ENCODE data around the gene PSAP.

DNA sequence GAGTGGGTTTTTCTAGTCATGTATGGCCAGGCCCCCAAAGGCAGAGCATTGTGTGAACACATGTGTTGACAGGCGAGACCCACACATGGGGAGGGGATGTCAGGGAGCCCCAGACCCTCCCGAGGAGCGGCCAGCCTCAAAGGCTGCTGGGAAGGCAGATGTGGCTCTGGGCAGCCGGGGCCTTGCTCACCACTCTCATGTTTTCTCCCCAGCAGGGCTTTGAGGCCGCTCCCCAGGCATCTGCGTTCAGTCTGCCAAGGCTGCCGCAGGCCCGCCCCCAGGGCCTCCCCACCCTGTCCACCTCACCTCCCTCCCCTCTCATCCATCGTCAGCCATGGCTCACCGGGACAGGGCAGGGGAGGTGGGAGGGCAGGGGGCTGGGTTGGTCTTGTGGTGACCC, 61.2 kb downstream of the PSAP start:
- TF ChIP-seq, protein P1, sequence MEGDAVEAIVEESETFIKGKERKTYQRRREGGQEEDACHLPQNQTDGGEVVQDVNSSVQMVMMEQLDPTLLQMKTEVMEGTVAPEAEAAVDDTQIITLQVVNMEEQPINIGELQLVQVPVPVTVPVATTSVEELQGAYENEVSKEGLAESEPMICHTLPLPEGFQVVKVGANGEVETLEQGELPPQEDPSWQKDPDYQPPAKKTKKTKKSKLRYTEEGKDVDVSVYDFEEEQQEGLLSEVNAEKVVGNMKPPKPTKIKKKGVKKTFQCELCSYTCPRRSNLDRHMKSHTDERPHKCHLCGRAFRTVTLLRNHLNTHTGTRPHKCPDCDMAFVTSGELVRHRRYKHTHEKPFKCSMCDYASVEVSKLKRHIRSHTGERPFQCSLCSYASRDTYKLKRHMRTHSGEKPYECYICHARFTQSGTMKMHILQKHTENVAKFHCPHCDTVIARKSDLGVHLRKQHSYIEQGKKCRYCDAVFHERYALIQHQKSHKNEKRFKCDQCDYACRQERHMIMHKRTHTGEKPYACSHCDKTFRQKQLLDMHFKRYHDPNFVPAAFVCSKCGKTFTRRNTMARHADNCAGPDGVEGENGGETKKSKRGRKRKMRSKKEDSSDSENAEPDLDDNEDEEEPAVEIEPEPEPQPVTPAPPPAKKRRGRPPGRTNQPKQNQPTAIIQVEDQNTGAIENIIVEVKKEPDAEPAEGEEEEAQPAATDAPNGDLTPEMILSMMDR (conservative IDR thresholded peaks at IDR 0.05; ENCODE audit: low read depth, low read length): no peak
- TF ChIP-seq EZH2 (IDR thresholded peaks at IDR 0.05; ENCODE audit: borderline replicate concordance, low read depth, low read length, poor library complexity, severe bottlenecking): no peak
